Osteocyte (in vitro differentiated cells): ENCODE data around the gene AMOTL1. TPM values are rescaled to one million over a fixed set of nuclear protein-coding genes. Genes with fewer than 3 reads are reported as not detected.

Experiments
- DNase-seq: peaks from one replicate; pipeline ENCODE4 v3.0.0; 2021; ENCODE audit warnings: mixed read lengths; ENCODE audit not compliant: unreplicated experiment; ENCODE audit errors: extremely low spot score
- H3K27ac Mint-ChIP-seq: one replicate; pipeline ENCODE4 v1.8.0; 2021; ENCODE audit warnings: mild to moderate bottlenecking, mixed read lengths; ENCODE audit not compliant: unreplicated experiment
- H3K27me3 Mint-ChIP-seq: one replicate; pipeline ENCODE4 v1.8.0; 2021; ENCODE audit warnings: mixed read lengths; ENCODE audit not compliant: unreplicated experiment
- H3K36me3 Mint-ChIP-seq: one replicate; pipeline ENCODE4 v1.8.0; 2021; ENCODE audit warnings: mixed read lengths; ENCODE audit not compliant: unreplicated experiment
- H3K4me1 Mint-ChIP-seq: one replicate; pipeline ENCODE4 v1.8.0; 2021; ENCODE audit warnings: mixed read lengths; ENCODE audit not compliant: unreplicated experiment
- H3K4me3 Mint-ChIP-seq: one replicate; pipeline ENCODE4 v1.8.0; 2021; ENCODE audit warnings: mild to moderate bottlenecking, moderate library complexity, mixed read lengths; ENCODE audit not compliant: unreplicated experiment
- H3K9me3 Mint-ChIP-seq: one replicate; pipeline ENCODE4 v1.8.0; 2021; ENCODE audit warnings: mixed read lengths; ENCODE audit not compliant: unreplicated experiment
- CTCF ChIP-seq: fragments of 200-600 bp; sonication (generic); IDR thresholded peaks from 2 replicates; pipeline ENCODE4 v1.5.0; 2021; ENCODE audit warnings: antibody characterized with exemption, mild to moderate bottlenecking, moderate library complexity
- total RNA-seq: library from RNA; stranded (reverse); gene quantifications from 2 replicates; pipeline ENCODE4 v1.2.1, GENCODE V29; 2021

AMOTL1 gene
- total RNA-seq, 1 donor from 2014 or later, result 66.6 TPM

DNA sequence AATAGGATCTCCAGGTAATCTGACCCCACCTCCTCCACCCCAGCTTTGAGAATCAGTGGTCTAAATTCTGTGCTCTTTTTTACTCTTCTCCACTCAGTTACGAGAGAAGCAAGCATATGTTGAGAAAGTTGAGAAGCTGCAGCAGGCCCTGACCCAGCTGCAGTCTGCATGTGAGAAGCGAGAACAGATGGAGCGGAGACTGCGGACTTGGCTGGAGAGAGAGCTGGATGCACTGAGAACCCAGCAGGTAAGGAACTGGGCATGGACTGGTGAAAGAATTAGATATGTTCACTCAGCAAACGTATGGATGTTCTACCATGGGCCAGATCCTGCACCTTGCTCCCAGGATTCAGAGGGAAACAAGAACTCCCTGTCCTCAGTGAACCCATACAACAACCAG lies 85.7 kb downstream of the AMOTL1 start:
- no peaks in the 10 kb centered on the region for H3K9me3 Mint-ChIP-seq
- no peak for TF ChIP-seq CTCF
- peaks cover 75% of the 10 kb centered on the region for H3K36me3 Mint-ChIP-seq
- no peak overlapping the region for H3K27ac Mint-ChIP-seq
- no peaks in the 10 kb centered on the region for H3K27me3 Mint-ChIP-seq
- no peak overlapping the region for H3K4me3 Mint-ChIP-seq
- peaks cover 35% of the 10 kb centered on the region for H3K4me1 Mint-ChIP-seq
- DNase-seq, result no peak

DNA sequence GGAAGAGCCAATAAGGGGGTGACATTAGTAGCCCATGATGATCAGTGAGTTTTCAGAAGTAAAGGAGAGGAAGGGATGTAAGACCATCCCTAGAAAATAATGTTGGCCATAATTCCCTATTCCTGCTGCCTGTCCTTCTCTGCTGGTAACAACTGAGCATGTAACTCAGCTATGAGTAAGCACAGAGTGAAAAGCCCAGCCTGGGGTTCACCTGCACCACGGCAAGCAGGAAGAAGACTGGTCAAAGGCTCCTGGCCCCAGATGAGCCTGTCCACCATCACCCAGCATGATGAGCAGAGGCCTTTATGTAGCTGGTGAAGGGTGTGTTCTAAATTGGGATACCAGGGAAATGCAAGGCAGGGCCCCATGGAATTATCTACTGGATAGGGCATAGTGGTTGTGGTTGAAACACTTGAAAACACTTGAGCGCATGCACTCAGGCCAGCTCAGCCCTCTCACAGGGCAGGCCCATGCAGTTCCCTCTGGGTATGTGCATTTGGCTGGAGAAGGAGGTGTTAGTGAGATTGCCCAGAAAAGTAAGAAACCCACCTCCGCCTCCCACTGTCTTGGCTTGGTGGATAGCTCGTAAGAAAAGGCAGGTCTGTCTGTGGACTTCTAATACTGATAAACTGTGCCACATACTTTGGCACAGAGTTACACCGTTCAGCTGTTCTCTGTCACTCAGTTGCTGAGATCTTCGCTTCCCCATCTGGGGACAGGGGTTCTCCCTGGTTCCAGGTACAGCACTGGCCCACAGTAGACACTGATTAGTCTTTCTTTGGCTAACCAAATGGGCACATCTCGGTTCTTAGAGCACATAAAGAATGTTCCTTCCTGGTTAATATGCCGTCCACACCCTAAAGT lies 86.8 kb downstream of the AMOTL1 start:
- no peak for DNase-seq
- no peak for TF ChIP-seq CTCF
- Mint-ChIP-seq H3K9me3 (no peaks in the 10 kb centered on the region), H3K27me3 (no peaks in the 10 kb centered on the region), H3K4me1 (peaks cover 31% of the 10 kb centered on the region), H3K4me3 (peak overlapping the region; percentile 44), H3K27ac (peak overlapping the region; percentile 76), H3K36me3 (peaks cover 83% of the 10 kb centered on the region)

DNA sequence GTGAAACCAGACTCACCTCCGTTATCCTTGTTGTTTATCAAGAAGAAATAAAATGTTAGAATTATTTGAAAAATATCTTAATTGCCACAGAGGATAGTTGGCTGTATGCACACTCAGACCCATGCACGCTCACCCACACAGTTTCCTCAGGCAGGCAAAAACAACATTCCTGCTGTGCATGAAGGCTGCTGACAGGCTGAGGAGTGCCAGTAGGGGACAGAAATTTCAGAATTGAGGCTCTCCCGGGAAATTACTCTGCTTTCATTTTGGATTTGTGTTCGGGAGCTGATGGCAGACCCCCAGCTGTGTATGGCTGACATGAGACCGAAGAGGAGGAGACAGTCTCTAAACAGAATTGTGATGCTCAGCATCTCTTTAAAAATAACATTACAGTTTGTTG lies 87.5 kb downstream of the AMOTL1 start:
- H3K27ac Mint-ChIP-seq, result peak overlapping the region; percentile 76
- H3K36me3 Mint-ChIP-seq, result peaks cover 83% of the 10 kb centered on the region
- no peak for DNase-seq
- H3K27me3 Mint-ChIP-seq, result no peaks in the 10 kb centered on the region
- TF ChIP-seq CTCF, result no peak
- H3K4me3 Mint-ChIP-seq, result peak overlapping the region; percentile 44
- no peaks in the 10 kb centered on the region for H3K9me3 Mint-ChIP-seq
- H3K4me1 Mint-ChIP-seq, result peaks cover 27% of the 10 kb centered on the region

- TF ChIP-seq CTCF, result no peak
- H3K27ac Mint-ChIP-seq, result peak overlapping the region; percentile 76
- no peak for DNase-seq
- H3K36me3 Mint-ChIP-seq, result peaks cover 87% of the 10 kb centered on the region
- H3K9me3 Mint-ChIP-seq, result no peaks in the 10 kb centered on the region
- no peak overlapping the region for H3K4me3 Mint-ChIP-seq
- H3K4me1 Mint-ChIP-seq, result peaks cover 27% of the 10 kb centered on the region
- H3K27me3 Mint-ChIP-seq, result no peaks in the 10 kb centered on the region
Observed at GRCh38 chr11:94856443-94856842, 88.3 kb downstream of the AMOTL1 start.

DNA sequence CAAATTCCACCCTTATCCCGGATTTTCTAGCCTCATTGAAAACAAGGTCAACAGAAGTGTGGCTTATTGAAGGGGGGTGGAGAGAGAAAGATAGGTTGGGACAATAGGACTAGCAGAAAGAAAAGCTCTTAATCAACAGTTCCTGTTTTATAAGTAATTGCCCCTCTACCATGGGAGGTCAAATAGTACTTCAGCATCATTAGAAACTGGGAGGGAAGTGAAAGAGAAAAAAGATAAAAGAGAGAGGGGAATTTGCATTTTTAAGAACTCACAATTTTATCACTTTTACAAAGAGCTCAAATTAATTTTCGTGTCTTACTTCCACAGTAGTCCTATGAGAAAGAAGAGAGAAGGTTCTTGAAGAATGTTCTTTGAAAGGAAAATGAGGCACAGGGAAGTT lies 89.2 kb downstream of the AMOTL1 start:
- Mint-ChIP-seq H3K27me3 (no peaks in the 10 kb centered on the region), H3K9me3 (no peaks in the 10 kb centered on the region), H3K27ac (no peak overlapping the region), H3K4me1 (peaks cover 29% of the 10 kb centered on the region), H3K4me3 (no peak overlapping the region), H3K36me3 (peaks cover 83% of the 10 kb centered on the region)
- no peak for TF ChIP-seq CTCF
- DNase-seq, result no peak
